ENCODE measurements around the gene NHLRC4.

The NHLRC4 gene

GRCh38 chr16:566475-567372 is at the start of gene NHLRC4:
Gene NHLRC4, plus strand, starts transcription at chr16:567005. Its CDS starts 1,043 bp downstream, at chr16:568048.
- DNase-seq (ENCODE audit: low read depth in 2 of 2), result no peak

- no peak for DNase-seq (ENCODE audit: low read depth in 2 of 2)
Observed at GRCh38 chr16:518858-519257, 47.9 kb upstream of the NHLRC4 start.

GRCh38 chr16:519425-519824 is 47.4 kb upstream of the NHLRC4 start:
- no peak for DNase-seq (ENCODE audit: low read depth in 2 of 2)

- DNase-seq (ENCODE audit: low read depth in 2 of 2), result no peak
Observed at GRCh38 chr16:519841-520687, 46.7 kb upstream of the NHLRC4 start.

GRCh38 chr16:520847-521246 is 46.0 kb upstream of the NHLRC4 start:
- no peak for DNase-seq (ENCODE audit: low read depth in 2 of 2)

- DNase-seq (ENCODE audit: low read depth in 2 of 2), result no peak
Observed at GRCh38 chr16:521381-522210, 45.2 kb upstream of the NHLRC4 start.

GRCh38 chr16:522320-523096 is 44.3 kb upstream of the NHLRC4 start:
- DNase-seq (ENCODE audit: low read depth in 2 of 2), result no peak

- DNase-seq (ENCODE audit: low read depth in 2 of 2), result no peak
Observed at GRCh38 chr16:523097-523741, 43.6 kb upstream of the NHLRC4 start.

GRCh38 chr16:524274-525040 is 42.3 kb upstream of the NHLRC4 start:
- DNase-seq (ENCODE audit: low read depth in 2 of 2), result no peak

GRCh38 chr16:525123-525519 is 41.7 kb upstream of the NHLRC4 start:
- no peak for DNase-seq (ENCODE audit: low read depth in 2 of 2)

GRCh38 chr16:525520-526180 is 41.2 kb upstream of the NHLRC4 start:
- peak; percentile 30 to 36 for DNase-seq (ENCODE audit: low read depth in 2 of 2)

GRCh38 chr16:526181-527014 is 40.4 kb upstream of the NHLRC4 start:
- DNase-seq (ENCODE audit: low read depth in 2 of 2), result no peak

GRCh38 chr16:527015-527903 is 39.5 kb upstream of the NHLRC4 start, which contains the start of gene CAPN15:
Gene CAPN15, plus strand, starts transcription at chr16:527712. Its CDS starts 19,127 bp downstream, at chr16:546839.
- peak; percentile 62 to 66 for DNase-seq (ENCODE audit: low read depth in 2 of 2)

GRCh38 chr16:528111-529011 is 38.4 kb upstream of the NHLRC4 start:
- DNase-seq (ENCODE audit: low read depth in 2 of 2), result peak in 1 of 2 experiments; percentile 11

GRCh38 chr16:529012-529575 is 37.7 kb upstream of the NHLRC4 start:
- DNase-seq (ENCODE audit: low read depth in 2 of 2), result no peak
